HG02870 (cell line): ENCODE measurements around the gene TMEM132D.

Experiments used
- ATAC-seq: cut with Tn5 transposase; IDR thresholded peaks from one replicate; pipeline ENCODE4 v1.9.1; 2021; ENCODE audit warnings: mild to moderate bottlenecking, moderate library complexity; ENCODE audit not compliant: unreplicated experiment

The TMEM132D gene

DNA sequence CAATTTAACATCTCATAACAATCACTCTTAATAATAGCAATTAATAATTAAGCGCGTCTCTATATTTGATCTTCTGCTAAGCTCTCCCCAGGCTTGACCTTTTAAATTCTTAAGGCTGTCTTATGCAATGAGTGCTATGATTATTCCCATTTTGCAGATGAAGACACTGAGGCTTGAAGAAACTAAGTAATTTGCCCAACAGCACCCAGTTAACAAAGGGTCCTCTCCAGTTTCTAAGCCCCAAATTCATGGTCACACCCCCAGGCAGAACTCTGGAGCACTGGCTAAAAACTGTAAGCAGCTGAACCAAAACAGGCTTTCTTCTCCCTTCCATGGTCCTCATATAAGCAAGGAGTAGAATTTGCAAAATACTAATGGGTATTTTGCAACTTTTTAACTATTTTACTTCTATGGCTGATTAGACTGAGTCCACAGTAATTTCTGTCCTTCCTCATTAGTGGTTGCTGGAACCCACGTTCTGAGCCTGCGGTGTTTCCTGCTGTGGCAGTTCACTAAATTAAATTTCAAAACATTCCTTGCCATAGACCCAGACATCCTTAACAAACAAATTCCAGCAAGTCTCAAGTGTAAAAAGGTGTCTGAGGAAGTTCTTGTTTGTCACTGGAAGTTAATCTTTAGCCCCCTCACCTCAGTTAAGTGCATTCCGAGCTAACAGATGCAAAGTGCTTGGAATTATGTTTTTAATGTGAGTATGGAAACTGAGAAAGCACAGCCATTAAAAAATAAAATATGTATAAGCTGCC, 76.5 kb downstream of the TMEM132D start:
- no peak for ATAC-seq

DNA sequence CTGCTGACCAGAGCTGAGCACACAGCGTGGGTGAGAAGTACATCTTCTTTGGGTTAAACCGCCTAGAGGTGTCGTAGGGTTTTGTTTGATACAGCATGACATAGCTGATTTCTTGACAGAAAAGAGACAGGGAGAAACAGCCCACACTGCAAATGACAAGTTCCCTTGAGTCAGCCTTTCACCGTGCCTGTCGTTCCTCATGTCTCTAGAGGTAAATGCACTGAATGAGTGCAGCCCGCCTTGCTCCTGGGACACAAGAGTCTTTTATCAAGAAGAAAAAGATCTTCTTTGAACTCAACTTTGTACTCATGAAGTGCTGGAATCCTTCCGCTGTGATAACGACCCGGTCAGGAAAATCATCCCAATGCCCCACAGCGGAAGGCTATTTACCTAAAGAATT, 77.6 kb downstream of the TMEM132D start:
- ATAC-seq, result no peak

- ATAC-seq, result no peak
Observed at GRCh38 chr12:129825316-129825715, 78.5 kb downstream of the TMEM132D start.

GRCh38 chr12:129821964-129822363, 81.9 kb downstream of the TMEM132D start:
- no peak for ATAC-seq

DNA sequence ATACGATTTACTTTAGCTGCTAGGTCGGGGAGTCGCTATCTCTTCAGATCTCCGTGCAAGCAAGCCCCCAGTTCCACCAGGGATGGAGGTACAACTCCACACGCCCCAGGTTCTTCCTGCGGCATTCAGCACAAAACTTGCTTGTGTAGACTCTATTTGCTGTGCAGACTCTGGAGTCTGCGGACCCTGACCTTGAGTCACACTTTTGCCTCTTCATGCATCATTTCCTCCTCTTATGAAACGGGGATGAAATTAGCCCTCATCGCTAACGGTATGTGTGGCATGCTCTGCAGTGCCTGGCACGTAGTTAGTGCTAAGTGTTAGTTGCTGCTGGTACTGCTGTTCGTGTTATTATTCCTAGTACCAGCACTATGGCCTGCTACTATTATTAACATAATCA, 84.4 kb downstream of the TMEM132D start:
- ATAC-seq, result no peak

DNA sequence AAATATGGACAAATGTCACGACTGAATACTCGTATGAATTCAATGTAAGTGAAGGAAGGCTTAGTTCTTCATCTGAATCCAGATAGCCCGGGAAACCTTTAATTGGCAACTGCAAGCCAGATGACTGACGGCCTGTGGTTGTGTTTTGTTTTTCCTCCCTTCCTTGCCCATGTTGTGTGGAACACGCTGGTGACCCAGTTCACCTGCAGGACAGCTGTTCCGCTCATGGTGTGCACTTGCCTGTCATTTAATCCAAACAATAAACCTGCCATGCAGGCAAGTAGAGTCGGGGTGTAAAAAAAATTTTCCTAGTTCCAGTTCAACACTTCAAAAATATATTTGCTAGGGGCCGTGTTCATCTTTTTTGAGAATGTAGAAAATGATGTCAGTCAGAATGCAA, 88.0 kb downstream of the TMEM132D start:
- ATAC-seq, result no peak

- no peak for ATAC-seq
Observed at GRCh38 chr12:129811963-129812362, 91.9 kb downstream of the TMEM132D start.

GRCh38 chr12:129807136-129807535, 96.7 kb downstream of the TMEM132D start:
- ATAC-seq, result no peak

DNA sequence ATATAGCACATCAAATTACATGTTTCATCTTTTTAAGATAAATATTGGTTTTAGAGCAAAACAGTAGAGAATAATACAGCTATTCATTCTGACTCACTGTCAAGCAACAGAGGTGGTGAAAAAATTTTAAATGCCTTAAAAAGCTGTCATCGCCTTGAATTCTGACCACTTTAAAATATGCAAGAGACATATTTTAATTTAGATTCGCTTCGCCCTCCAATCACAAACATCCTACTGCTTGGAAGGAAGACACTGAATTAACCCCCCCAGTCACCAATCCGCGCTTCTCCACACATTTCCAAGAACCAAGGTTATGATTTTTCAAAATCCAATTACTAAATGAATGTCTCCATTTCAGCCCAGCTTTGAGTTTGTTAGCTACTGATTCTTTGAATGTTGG, 112.4 kb downstream of the TMEM132D start:
- no peak for ATAC-seq

DNA sequence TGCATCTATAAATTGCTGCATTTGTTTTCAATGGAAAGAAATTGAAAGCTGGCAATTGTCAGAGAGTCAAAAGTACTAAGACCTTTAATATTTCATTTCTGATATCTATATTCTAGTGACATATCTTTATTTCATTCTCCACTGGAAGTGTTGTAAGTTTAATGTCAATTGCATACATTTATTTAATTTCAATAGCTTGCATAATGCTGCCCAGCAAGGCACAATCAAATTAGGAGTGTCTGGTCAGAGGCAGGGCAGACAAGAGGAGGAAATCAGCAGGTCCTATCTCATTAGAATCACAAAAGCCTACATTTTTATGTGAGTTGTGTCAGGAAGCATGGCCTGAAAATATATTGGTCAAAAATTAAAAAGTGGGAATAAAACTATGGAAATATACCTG, 112.9 kb downstream of the TMEM132D start:
- ATAC-seq, result no peak

DNA sequence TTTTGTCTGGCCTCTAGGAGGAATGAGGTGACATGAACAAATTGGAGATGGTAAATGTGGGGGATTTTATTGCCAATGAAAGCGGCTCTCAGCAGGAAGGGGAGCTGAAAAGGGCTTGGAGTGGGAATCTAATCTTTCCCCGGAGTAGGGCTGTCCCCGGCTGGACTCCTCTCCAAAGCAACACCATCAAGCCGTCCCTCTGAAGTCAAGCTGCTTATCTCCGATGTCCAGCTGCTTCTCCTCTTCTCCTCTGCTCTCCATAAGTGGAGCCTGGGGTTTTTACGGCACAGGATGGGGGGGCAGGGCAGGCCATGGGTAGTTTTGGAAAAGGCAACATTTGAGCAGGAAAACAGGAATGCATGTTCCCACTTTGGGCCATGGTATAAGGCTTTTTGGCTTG, 113.5 kb downstream of the TMEM132D start:
- no peak for ATAC-seq

DNA sequence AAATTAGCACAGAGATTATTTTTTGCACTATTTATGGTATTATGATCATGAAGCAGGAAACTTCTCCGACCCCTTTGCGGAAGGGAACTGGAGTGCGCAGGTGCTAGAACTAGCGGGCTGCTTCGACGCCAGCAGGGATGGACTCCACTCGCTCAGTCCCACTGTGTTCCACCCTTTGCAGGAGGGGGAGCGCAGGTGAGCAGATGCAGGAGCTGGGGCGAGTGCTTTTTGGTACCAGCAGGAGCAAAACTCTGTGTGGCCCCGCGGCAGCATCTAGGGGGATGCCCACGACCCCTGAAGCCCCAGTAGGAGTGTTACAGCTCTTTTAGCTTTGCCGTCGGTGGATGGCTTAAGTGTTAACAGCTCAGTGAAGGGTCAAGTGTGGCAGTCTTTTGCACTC, 113.9 kb downstream of the TMEM132D start:
- no peak for ATAC-seq

GRCh38 chr12:129788506-129789084, 115.2 kb downstream of the TMEM132D start:
- ATAC-seq, result no peak

DNA sequence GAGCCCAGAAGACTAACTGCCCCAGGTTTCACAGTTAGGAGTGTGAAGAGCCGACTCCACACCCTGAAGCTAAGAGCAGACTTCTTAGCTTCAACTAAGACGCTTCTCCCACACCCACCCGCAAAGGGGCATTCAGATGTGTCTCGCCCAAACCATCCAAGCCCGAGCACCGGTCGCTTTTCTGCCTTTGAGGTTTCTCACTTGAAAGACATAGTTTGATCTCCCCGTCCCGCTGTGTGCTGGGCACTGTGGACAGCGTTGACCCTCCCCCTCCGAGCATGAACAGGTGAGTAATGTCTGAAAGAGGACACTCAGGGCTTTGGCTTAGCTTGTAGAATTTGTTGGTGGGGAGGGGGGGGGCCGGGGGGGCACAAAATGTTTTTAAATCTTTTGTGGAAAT, 123.8 kb downstream of the TMEM132D start:
- no peak for ATAC-seq

DNA sequence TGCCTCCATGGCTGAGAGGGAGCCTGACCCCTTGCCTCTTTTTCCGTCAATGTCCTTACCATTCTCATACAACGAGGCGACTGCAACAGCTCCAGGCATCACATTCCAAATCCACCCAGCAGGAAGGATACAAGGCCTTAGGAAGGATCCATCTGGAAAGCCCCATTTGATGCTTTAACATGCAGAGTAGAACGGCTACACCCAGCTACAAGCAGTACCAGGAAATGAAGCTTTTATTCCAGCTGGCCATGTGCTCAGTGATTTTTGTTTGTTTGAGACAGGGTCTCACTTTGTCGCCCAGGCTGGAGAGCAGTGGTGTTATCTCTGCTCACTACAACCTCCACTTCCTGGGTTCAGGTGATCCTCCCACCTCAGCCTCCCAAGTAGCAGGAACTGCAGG, 124.8 kb downstream of the TMEM132D start:
- ATAC-seq, result no peak

- ATAC-seq, result no peak
Observed at GRCh38 chr12:129776977-129777667, 126.7 kb downstream of the TMEM132D start.

- no peak for ATAC-seq
Observed at GRCh38 chr12:129772501-129773493, 131.0 kb downstream of the TMEM132D start.

GRCh38 chr12:129771238-129771637, 132.6 kb downstream of the TMEM132D start:
- ATAC-seq, result no peak

GRCh38 chr12:129765719-129766118, 138.1 kb downstream of the TMEM132D start:
- ATAC-seq, result no peak

- no peak for ATAC-seq
Observed at GRCh38 chr12:129762436-129762835, 141.4 kb downstream of the TMEM132D start.

DNA sequence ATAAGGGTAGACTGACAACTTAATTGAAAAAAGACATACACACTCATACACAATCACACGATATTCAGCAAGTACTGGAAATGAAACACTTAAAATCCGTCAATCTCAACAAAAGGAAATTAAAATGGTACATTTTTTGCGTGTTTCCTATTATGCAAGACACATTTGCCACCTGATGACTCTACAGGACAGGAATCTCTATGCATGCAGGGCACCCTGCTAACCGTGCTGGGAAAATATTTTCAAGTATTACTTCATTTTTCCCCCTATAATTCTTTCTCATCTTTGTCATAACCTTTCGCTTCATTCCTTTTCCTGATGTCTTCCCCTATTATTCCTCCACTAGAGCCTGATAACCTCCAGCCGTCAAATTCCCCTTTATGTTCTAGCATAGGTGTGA, 150.2 kb downstream of the TMEM132D start:
- no peak for ATAC-seq
